ENCODE data around the gene KYNU.

DNA sequence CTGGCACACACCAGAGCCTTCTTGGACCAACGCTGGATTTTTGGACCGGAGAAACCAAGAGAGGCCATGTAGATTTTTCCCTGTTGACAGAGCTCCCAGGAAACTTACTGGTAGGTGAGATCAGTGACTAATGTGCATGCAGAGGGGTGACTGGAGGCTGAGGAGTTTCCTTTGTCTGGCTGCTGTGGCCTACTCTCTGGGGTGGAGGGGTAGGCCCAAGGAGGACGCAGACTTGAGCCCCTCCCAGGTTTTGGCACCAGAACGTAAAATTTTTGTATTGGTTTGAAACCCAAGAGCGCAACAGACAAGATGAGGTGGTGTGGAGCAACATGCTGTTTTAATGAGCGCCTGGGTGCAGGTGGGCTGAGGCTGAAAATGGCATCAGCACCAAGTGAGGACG, 59.2 kb downstream of the KYNU start:
- TF ChIP-seq GATA3 (IDR thresholded peaks at IDR 0.05; ENCODE audit: low read depth, low read length) = no peak
- TF ChIP-seq GATA2 (IDR thresholded peaks at IDR 0.05; ENCODE audit: low read depth, low read length) = no peak

All from SH-SY5Y (cell line).